ENCODE data around the gene SLC25A5. TPM values are rescaled to one million over a fixed set of nuclear protein-coding genes. Genes with fewer than 3 reads are reported as not detected.

SLC25A5 gene
- total RNA-seq, 1 experiment from 2014 or later: 807 TPM

DNA sequence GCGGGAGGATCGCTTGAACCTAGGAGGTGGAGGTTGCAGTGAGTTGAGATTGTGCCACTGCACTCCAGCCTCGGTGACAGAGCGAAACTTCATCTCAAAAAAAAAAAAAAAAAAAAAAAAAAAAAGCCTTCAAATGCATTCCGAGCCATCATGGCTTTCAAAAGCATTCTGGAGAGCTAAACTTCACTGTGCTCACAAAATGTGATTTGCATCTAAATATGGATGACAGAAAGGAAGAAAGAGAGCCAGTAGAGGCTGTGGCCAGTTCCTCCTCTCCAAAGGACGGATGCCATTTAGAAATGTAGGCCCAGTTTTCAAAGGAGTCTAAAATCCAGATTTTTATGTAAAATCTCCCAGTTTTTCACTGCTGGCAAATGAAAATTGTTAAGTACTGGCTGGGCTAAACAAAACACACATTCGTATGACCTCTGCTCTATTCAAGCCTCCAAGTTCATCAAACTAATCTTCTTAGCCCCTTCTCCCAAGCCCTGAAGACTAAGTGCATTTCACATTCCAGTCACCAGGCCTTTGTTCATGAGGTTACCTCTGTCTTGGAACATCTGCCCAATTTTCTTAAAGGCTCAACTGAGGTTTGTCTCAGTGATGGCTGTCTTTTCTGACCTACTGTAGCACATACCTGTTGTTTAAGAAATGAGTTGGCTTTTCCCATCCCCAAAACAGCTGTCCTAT, 47.1 kb upstream of the SLC25A5 start:
- no TSS peak for BruUV-seq (replicated peaks)
- Histone ChIP-seq H3K4me3 (no peak overlapping the region), H3F3A (ENCODE audit: insufficient read depth, low read depth) (no peaks in the 10 kb centered on the region; the same call in 1 of the 2 replicates), H3K4me1 (replicated peaks; ENCODE audit: insufficient read depth) (no peaks in the 10 kb centered on the region), H3K9me3 (ENCODE audit: insufficient read depth, low read depth) (no peaks in the 10 kb centered on the region), H4K20me1 (ENCODE audit: insufficient read depth) (no peaks in the 10 kb centered on the region), H2AFZ (no peak overlapping the region), H3K9me2 (ENCODE audit: insufficient read depth) (no peaks in the 10 kb centered on the region), H3K36me3 (ENCODE audit: low read depth) (0 out of 2 replicates have a peak, but pooled peaks cover 6% of the 10 kb centered on the region), H3K27me3 (ENCODE audit: insufficient read depth, low read depth) (no peaks in the 10 kb centered on the region), H3K4me2 (no peak overlapping the region), H3K27ac (no peak overlapping the region), H3K79me2 (ENCODE audit: low read depth) (no peaks in the 10 kb centered on the region)
- CTCF ChIA-PET: no interaction called here
- TF ChIP-seq EZH2 (IDR thresholded peaks at IDR 0.05; ENCODE audit: low read depth): no peak
- TF ChIP-seq, protein P1, sequence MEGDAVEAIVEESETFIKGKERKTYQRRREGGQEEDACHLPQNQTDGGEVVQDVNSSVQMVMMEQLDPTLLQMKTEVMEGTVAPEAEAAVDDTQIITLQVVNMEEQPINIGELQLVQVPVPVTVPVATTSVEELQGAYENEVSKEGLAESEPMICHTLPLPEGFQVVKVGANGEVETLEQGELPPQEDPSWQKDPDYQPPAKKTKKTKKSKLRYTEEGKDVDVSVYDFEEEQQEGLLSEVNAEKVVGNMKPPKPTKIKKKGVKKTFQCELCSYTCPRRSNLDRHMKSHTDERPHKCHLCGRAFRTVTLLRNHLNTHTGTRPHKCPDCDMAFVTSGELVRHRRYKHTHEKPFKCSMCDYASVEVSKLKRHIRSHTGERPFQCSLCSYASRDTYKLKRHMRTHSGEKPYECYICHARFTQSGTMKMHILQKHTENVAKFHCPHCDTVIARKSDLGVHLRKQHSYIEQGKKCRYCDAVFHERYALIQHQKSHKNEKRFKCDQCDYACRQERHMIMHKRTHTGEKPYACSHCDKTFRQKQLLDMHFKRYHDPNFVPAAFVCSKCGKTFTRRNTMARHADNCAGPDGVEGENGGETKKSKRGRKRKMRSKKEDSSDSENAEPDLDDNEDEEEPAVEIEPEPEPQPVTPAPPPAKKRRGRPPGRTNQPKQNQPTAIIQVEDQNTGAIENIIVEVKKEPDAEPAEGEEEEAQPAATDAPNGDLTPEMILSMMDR (conservative IDR thresholded peaks at IDR 0.05): no peak
- intact Hi-C loops (cut with micrococcal nuclease; ENCODE audit: unreplicated experiment): no loop called here
- DNase-seq: no peak
- POLR2A ChIA-PET (ENCODE audit: unreplicated experiment): no interaction called here

DNA sequence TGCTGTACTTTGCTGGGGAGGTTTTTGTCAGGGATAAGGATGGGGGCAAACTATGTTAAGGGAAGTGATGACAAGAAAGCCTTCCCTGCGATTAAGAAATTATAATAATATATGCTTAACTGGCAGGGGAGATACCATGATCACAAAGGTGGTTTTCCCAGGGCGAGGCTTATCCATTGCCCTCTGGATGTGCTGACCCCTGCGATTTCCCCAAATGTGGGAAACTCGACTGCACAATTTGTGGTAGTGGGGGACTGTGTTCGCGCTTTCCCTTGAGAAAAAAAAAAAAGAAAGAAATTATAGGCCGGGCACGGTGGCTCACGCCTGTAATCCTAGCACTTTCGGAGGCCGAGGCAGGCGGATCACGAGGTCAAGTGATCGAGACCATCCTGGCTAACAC, 44.6 kb upstream of the SLC25A5 start:
- Histone ChIP-seq H3K4me1 (replicated peaks; ENCODE audit: insufficient read depth) (no peaks in the 10 kb centered on the region), H3K9me2 (ENCODE audit: insufficient read depth) (no peaks in the 10 kb centered on the region), H3K36me3 (ENCODE audit: low read depth) (0 out of 2 replicates have a peak, but pooled peaks cover 6% of the 10 kb centered on the region), H3K4me3 (no peak overlapping the region), H4K20me1 (ENCODE audit: insufficient read depth) (no peaks in the 10 kb centered on the region), H3K27ac (no peak overlapping the region), H3K79me2 (ENCODE audit: low read depth) (no peaks in the 10 kb centered on the region), H3K27me3 (ENCODE audit: insufficient read depth, low read depth) (no peaks in the 10 kb centered on the region), H3F3A (ENCODE audit: insufficient read depth, low read depth) (no peaks in the 10 kb centered on the region), H3K4me2 (no peak overlapping the region), H3K9me3 (ENCODE audit: insufficient read depth, low read depth) (no peaks in the 10 kb centered on the region), H2AFZ (no peak overlapping the region)
- no TSS peak for BruUV-seq (replicated peaks)
- ChIA-PET POLR2A (ENCODE audit: unreplicated experiment) (no interaction called here), CTCF (no interaction called here)
- no peak for TF ChIP-seq EZH2 (IDR thresholded peaks at IDR 0.05; ENCODE audit: low read depth)
- TF ChIP-seq, protein P1 (conservative IDR thresholded peaks at IDR 0.05): no peak
- DNase-seq: no peak
- intact Hi-C loops (cut with micrococcal nuclease; ENCODE audit: unreplicated experiment): no loop called here

DNA sequence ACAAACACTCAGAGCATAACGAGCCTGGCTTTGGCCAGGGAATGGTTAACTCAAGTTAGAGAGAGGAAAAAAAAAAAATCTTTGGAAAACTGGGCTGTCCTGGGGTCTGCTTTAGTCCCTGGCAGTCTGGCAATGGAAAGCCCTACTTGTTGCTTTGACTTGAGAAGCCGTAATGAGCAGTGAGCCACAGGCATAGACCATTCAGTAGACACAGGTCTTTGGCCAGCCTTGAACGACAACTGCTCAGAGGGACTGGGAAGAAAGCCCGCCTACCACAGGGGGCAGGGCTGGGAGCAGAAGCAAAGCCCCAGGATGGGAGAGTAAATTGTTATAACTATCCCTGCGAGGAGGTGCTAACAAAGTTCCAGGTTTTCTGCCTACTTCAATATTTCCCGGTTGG, 43.2 kb upstream of the SLC25A5 start:
- H3K36me3 ChIP-seq (ENCODE audit: low read depth): peaks cover 5% of the 10 kb centered on the region; the same call in 1 of the 2 replicates
- H3K4me3 ChIP-seq: no peak overlapping the region
- BruUV-seq (replicated peaks): no TSS peak
- no peaks in the 10 kb centered on the region for H3K27me3 ChIP-seq (ENCODE audit: insufficient read depth, low read depth)
- H4K20me1 ChIP-seq (ENCODE audit: insufficient read depth): no peaks in the 10 kb centered on the region
- no peak overlapping the region for H3K4me2 ChIP-seq
- POLR2A ChIA-PET (ENCODE audit: unreplicated experiment): no interaction called here
- H3K79me2 ChIP-seq (ENCODE audit: low read depth): no peaks in the 10 kb centered on the region
- no peaks in the 10 kb centered on the region for H3K9me3 ChIP-seq (ENCODE audit: insufficient read depth, low read depth)
- CTCF ChIA-PET: no interaction called here
- TF ChIP-seq, protein P1 (conservative IDR thresholded peaks at IDR 0.05): no peak
- no peak for TF ChIP-seq EZH2 (IDR thresholded peaks at IDR 0.05; ENCODE audit: low read depth)
- no peak for DNase-seq
- H3K9me2 ChIP-seq (ENCODE audit: insufficient read depth): no peaks in the 10 kb centered on the region
- H3F3A ChIP-seq (ENCODE audit: insufficient read depth, low read depth): no peaks in the 10 kb centered on the region; the same call in 1 of the 2 replicates
- no peak overlapping the region for H3K27ac ChIP-seq
- no peak overlapping the region for H2AFZ ChIP-seq
- H3K4me1 ChIP-seq (replicated peaks; ENCODE audit: insufficient read depth): no peaks in the 10 kb centered on the region
- intact Hi-C loops (cut with micrococcal nuclease; ENCODE audit: unreplicated experiment): no loop called here

All from PC-9 (cell line).